ENCODE data around the gene C5AR1.

The C5AR1 gene

GRCh38 chr19:47312366-47313006 lies 2.8 kb downstream of the C5AR1 start:
- H3K27me3 Mint-ChIP-seq (ENCODE audit: low read depth): peaks cover 19% of the 10 kb centered on the region
- TF ChIP-seq, protein P1, sequence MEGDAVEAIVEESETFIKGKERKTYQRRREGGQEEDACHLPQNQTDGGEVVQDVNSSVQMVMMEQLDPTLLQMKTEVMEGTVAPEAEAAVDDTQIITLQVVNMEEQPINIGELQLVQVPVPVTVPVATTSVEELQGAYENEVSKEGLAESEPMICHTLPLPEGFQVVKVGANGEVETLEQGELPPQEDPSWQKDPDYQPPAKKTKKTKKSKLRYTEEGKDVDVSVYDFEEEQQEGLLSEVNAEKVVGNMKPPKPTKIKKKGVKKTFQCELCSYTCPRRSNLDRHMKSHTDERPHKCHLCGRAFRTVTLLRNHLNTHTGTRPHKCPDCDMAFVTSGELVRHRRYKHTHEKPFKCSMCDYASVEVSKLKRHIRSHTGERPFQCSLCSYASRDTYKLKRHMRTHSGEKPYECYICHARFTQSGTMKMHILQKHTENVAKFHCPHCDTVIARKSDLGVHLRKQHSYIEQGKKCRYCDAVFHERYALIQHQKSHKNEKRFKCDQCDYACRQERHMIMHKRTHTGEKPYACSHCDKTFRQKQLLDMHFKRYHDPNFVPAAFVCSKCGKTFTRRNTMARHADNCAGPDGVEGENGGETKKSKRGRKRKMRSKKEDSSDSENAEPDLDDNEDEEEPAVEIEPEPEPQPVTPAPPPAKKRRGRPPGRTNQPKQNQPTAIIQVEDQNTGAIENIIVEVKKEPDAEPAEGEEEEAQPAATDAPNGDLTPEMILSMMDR (IDR thresholded peaks at IDR 0.05; ENCODE audit: unreplicated experiment in 3 of 3): no peak
- H3K9me3 Mint-ChIP-seq: no peaks in the 10 kb centered on the region
- no peak overlapping the region for H3K27ac Mint-ChIP-seq
- no peak overlapping the region for H3K4me3 Mint-ChIP-seq
- H3K4me1 Mint-ChIP-seq: no peaks in the 10 kb centered on the region
- no peaks in the 10 kb centered on the region for H3K36me3 Mint-ChIP-seq (ENCODE audit: low read depth)

GRCh38 chr19:47313754-47314295 lies 4.2 kb downstream of the C5AR1 start:
- TF ChIP-seq, protein P1 (IDR thresholded peaks at IDR 0.05; ENCODE audit: unreplicated experiment in 3 of 3): no peak
- H3K27ac Mint-ChIP-seq: no peak overlapping the region
- no peaks in the 10 kb centered on the region for H3K4me1 Mint-ChIP-seq
- H3K4me3 Mint-ChIP-seq: no peak overlapping the region
- peaks cover 21% of the 10 kb centered on the region for H3K27me3 Mint-ChIP-seq (ENCODE audit: low read depth)
- H3K9me3 Mint-ChIP-seq: no peaks in the 10 kb centered on the region
- no peaks in the 10 kb centered on the region for H3K36me3 Mint-ChIP-seq (ENCODE audit: low read depth)

- Mint-ChIP-seq H3K9me3 (no peaks in the 10 kb centered on the region), H3K36me3 (ENCODE audit: low read depth) (no peaks in the 10 kb centered on the region), H3K27me3 (ENCODE audit: low read depth) (peaks cover 17% of the 10 kb centered on the region), H3K27ac (no peak overlapping the region), H3K4me1 (no peaks in the 10 kb centered on the region), H3K4me3 (no peak overlapping the region)
- TF ChIP-seq, protein P1 (IDR thresholded peaks at IDR 0.05; ENCODE audit: unreplicated experiment in 3 of 3): no peak
These were observed 5.6 kb downstream of the C5AR1 start for GRCh38 chr19:47315125-47315821.

DNA sequence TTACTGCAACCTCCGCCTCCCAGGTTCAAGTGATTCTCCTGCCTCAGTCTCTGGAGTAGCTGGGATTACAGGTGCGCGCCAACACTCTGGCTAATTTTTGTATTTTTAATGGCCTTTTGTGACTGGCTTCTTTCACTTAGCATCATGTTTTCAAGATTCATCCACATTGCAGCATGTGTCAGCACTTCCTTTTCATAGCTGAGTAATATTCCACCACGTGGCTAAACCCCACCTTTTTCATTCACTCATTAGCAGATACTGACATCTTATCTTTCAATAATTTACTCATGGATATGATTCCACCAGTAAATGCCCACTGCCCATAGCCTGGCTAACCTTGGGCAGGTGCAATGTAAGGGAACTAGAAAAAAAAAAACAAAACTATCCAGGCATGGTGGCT lies 6.9 kb downstream of the C5AR1 start:
- no peak overlapping the region for H3K27ac Mint-ChIP-seq
- no peaks in the 10 kb centered on the region for H3K36me3 Mint-ChIP-seq (ENCODE audit: low read depth)
- TF ChIP-seq, protein P1 (IDR thresholded peaks at IDR 0.05; ENCODE audit: unreplicated experiment in 3 of 3): no peak
- H3K4me1 Mint-ChIP-seq: no peaks in the 10 kb centered on the region
- no peak overlapping the region for H3K4me3 Mint-ChIP-seq
- H3K27me3 Mint-ChIP-seq (ENCODE audit: low read depth): peaks cover 24% of the 10 kb centered on the region
- no peaks in the 10 kb centered on the region for H3K9me3 Mint-ChIP-seq

DNA sequence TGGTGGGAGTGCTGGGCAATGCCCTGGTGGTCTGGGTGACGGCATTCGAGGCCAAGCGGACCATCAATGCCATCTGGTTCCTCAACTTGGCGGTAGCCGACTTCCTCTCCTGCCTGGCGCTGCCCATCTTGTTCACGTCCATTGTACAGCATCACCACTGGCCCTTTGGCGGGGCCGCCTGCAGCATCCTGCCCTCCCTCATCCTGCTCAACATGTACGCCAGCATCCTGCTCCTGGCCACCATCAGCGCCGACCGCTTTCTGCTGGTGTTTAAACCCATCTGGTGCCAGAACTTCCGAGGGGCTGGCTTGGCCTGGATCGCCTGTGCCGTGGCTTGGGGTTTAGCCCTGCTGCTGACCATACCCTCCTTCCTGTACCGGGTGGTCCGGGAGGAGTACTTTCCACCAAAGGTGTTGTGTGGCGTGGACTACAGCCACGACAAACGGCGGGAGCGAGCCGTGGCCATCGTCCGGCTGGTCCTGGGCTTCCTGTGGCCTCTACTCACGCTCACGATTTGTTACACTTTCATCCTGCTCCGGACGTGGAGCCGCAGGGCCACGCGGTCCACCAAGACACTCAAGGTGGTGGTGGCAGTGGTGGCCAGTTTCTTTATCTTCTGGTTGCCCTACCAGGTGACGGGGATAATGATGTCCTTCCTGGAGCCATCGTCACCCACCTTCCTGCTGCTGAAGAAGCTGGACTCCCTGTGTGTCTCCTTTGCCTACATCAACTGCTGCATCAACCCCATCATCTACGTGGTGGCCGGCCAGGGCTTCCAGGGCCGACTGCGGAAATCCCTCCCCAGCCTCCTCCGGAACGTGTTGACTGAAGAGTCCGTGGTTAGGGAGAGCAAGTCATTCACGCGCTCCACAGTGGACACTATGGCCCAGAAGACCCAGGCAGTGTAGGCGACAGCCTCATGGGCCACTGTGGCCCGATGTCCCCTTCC lies 10.5 kb downstream of the C5AR1 start:
- Mint-ChIP-seq H3K4me3 (no peak overlapping the region), H3K36me3 (ENCODE audit: low read depth) (no peaks in the 10 kb centered on the region), H3K9me3 (no peaks in the 10 kb centered on the region), H3K4me1 (no peaks in the 10 kb centered on the region), H3K27ac (no peak overlapping the region), H3K27me3 (ENCODE audit: low read depth) (peaks cover 32% of the 10 kb centered on the region)
- TF ChIP-seq, protein P1 (IDR thresholded peaks at IDR 0.05; ENCODE audit: unreplicated experiment in 3 of 3): no peak

All from nephron (organoid).